ENCODE results near the gene PARD3.
"Not testable (repeated sequence)": the region's sequence is repeated elsewhere in the genome, so short reads cannot be mapped to it uniquely, and the experiment has no call there.

PARD3 gene

DNA sequence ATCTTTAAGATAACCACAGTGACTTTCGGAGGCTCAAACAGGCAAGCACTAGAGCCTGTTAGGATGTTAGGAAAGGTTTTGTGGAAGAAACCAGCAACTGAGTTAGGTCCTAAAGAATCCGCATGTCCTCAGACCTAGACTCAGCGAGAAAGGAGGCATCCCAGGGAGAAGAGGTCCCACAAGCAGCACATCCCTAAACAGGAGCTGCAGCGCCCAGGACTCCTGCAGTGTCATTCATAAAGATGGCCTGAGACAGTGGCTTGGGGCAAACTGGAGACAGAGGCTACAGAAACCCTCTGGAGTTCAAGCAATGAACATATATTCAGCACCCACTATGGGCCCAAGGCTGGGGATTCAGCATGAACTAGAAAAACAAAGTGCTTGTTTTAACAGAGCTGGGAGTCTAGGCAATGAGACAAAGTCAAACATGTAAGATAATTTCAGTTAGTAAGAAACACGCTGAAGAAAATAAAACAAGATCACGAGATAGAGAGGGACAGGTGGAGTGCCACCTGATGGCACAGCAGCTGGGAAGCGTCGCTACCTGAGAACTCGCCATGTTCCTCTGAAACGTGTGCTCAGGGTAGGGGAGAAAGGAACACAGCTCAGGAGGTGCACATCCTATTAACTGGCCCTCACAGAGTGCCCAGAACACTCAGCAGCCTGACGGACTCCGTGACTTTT lies 48.1 kb downstream of the PARD3 start:
- DNase-seq (ENCODE audit: low read depth, low spot score) = no peak

DNA sequence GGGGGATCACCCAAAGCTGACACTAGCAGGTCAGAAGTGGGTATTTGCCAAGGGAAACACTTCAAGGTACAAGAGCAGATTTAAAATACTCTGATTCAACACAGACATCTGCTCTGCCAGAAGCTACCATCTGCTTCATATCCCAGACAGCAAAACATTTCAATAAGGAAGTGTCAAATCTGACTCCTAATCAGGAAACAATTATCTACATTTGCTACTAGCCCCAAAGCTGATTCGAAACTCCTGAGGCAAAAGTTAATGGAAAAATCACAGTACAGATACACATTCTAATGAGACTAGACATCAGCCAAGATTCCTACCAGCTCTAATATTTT lies 48.9 kb downstream of the PARD3 start:
- no peak for DNase-seq (ENCODE audit: low read depth, low spot score)

DNA sequence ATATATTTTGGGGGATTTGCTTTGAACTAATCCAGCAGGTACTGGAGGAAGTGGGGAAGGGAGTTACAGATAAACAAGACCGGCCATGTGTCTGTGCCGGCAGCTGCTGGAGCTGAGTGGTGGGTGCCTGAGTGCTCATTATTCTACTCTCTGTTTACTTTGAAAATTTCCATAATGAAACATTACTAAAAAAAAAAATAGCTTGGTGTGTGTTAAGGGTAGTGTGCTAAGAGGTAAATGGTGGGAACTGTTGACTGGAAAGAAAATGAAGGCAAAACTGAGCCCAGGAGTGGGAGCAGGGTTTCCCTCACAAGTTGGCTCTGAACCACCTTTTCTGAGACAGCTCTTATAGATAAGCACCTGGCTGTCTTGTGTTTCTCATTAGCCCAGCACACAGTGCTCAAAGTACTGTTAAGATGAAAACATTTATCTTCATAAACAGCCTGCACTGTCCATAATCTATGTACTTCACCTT lies 50.6 kb downstream of the PARD3 start:
- DNase-seq (ENCODE audit: low read depth, low spot score) = no peak

DNA sequence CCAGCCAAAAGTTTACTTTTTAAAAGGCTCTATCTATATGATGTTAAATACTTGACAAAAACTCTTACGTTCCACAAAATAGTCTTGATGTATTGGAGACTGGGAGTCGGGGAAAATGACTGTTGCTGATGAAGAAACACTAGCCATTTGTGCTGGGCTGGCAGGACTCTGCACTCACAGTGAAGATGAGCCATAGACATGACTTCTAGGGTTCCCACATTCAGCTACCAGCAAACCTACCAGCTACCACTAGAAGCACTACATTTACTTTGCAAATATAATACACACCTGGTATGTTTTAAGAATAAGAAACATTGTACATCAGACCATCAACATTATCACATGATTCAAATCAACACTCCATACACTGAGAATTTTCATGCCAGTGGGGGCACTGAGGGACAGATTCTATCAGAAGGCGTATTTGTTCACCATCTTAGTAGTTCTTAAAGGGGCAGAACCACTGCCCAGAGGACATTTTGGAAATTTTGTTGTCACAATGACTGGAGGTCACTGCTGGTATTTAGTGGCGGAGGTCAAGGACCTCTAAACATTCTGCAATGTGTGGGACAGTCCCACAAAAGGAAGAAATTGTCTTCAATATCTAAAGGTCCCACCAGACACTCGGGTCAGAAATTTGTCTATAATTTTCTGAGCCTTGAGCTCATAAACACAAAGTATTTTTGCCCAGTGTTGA lies 52.3 kb downstream of the PARD3 start:
- no peak for DNase-seq (ENCODE audit: low read depth, low spot score)

DNA sequence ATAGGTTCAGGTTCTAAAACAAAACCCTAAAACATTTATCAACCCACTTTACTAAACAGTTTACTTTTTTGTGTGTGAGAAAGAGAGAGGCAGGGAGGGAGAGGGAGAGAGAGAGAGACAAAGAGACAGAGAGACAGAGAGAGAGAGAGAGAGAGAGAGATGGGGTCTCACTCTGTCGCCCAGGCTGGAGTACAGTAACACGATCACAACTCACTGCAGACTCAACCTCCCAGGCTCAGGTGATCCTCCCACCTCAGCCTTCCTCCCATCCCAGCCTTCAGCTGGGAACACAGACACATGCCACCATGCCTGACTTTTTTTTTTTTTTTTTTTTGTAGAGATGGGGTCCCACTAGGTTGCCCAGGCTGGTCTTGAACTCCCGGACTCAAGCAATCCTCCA lies 52.9 kb downstream of the PARD3 start:
- no peak for DNase-seq (ENCODE audit: low read depth, low spot score)

DNA sequence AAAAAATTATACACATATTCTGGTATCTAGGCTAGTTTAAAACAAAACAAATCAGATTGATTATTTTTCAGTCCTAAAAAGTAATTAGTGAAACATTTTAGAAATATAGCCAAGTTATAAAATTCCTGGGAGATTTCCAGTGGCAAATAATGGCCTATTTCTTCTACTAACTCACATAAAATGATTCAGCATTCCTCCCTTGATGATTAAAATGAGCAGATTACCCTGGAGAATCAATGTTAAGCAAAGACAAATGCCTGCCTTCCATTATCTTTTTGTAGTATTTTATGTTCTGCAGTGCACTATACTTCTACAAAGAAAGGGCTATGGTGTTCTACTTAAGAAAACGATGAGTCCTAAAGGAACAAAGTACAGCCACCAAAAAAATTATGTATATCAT lies 53.6 kb downstream of the PARD3 start:
- no peak for DNase-seq (ENCODE audit: low read depth, low spot score)

DNA sequence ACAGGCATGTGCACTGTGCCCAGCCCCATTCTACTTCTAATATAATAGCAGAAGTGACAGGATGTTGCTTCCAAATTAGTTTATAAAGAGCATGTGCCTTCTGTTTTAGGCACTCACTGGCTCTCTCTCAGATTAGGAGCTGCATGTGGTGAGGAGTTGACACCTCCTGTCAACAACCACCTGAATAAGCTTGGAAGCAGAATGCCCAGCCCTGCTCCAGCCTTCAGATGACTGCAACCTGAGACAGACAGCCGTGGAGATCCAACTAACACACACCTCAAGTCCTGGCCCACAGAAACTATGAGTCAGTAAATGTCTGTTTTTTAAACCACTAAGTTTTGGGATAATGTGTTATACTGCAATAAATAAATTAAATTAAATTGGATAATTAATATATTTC lies 54.5 kb downstream of the PARD3 start:
- DNase-seq (ENCODE audit: low read depth, low spot score) = no peak

DNA sequence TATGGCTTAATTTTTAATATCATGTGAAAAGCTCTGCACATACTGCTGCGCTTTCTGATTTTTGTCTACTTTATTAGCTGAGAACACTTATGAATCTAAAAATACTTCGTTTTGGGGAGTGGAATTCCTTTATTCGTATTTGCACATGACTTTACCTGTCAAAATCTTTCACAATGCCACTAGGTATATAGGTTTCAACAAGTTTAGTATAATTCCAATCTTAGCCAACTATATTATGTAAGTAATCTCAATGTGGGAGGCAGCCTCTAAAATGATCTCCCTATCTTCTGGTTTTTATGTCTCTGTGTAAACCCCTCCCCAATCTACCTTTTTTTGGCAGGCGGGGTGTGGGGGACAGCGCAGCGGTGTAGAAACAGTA lies 55.3 kb downstream of the PARD3 start:
- no peak for DNase-seq (ENCODE audit: low read depth, low spot score)

DNA sequence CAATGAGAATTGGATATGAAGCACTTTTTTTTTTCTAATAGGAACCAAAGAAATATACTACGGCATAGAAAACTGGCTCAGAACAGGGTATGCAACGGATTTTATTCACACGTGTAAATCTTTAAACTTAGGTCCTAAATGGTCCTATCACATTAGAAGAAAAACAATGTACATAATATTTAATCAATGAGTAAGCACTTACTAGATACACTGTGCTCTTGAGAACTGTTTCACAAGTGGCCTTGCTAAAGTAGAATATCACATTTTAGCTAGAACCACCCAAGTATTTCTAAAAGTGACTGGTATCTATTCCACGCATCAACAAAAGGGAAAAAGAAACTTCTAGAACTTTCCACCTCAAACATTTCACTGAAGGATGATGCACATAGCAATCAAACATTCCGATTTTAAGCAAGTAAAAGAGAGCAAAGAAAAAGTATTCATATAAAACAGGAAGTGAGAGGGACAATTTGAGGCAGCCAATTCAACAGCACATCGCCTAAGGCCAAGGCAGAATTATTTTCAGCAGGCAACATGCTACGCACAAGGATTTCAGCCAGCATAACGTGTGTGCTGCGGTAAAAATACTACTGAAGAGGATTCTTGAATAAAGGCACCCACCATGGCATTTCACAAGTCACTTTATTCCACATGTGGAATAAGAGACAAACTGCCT lies 55.8 kb downstream of the PARD3 start:
- no peak for DNase-seq (ENCODE audit: low read depth, low spot score)

DNA sequence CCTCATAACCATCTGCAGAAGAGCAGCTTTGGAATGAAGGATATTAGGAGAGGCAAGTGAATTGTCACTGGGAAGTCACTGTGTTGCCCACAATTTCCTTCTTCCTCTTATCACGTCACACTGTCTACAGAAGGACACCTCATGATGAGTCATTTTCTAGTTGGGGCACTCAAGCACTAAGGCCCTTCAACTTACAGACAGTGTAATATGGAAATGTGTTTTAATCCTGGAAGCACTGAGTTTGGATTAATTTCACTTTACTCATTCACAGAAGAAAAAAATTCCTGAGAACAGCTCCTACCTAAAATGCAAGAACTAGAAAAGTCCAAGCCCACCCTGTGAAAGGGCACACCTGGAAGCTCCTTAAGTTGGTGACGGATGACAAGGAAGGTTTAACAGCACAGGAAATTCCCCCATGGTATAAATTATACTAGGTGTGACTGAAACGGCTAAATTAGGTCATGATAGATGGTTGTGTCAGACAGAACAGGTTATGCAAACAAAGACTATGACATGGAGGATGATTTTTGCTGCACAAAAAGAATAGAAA lies 56.6 kb downstream of the PARD3 start:
- no peak for DNase-seq (ENCODE audit: low read depth, low spot score)

DNA sequence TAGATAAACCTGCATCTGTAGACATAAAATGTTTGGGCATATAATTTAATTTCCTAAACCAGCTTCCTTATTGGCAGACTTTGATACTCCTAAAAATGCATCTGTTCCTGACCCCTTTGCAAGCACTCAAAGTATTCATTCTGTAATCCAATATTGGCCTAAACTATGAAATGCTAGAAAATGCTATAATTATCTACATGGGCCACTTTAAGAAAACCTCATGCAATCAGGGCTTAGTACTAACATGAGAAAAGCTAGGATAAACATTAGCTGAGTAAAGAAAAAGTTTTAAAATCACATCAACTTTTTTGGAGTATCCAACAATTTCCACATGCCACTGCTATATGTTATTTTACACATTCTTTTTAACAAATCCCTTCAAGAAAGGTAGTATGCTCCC lies 57.2 kb downstream of the PARD3 start:
- DNase-seq (ENCODE audit: low read depth, low spot score) = no peak

DNA sequence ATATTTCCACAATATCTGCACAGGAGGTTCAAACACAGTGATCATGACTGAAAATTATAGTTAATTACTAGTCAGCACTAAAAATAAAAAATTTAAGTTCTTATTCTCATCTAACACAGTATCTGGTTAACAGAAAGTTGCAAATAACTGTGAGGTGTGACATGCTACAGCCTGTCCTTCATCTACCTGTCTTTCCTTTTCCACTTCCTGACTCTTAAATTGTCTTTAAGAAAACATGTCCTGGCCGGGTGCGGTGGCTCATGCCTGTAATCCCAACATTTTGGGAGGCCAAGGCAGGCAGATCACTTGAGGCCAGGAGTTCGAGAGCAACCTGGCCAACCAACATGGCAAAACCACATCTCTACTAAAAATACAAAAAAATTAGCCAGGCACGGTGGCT lies 57.9 kb downstream of the PARD3 start:
- DNase-seq (ENCODE audit: low read depth, low spot score) = not testable (repeated sequence)

DNA sequence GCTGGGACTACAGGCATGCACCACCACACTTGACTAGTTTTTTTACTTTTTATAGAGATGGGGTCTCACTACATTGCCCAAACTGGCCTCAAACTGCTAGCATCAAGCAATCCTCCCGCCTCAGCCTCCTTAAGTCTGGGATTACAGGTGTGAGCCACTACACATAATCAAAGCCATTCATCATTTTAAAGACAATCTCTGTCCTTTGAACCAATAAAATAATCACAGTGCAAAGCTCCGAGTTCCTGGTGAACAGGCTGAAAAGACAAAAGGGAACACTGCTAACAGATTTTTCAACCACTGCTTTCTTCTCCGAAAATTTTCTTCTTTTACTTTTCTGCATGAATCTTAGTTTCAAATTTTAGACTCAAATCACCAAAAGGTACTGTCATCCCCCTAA lies 58.5 kb downstream of the PARD3 start:
- no peak for DNase-seq (ENCODE audit: low read depth, low spot score)

DNA sequence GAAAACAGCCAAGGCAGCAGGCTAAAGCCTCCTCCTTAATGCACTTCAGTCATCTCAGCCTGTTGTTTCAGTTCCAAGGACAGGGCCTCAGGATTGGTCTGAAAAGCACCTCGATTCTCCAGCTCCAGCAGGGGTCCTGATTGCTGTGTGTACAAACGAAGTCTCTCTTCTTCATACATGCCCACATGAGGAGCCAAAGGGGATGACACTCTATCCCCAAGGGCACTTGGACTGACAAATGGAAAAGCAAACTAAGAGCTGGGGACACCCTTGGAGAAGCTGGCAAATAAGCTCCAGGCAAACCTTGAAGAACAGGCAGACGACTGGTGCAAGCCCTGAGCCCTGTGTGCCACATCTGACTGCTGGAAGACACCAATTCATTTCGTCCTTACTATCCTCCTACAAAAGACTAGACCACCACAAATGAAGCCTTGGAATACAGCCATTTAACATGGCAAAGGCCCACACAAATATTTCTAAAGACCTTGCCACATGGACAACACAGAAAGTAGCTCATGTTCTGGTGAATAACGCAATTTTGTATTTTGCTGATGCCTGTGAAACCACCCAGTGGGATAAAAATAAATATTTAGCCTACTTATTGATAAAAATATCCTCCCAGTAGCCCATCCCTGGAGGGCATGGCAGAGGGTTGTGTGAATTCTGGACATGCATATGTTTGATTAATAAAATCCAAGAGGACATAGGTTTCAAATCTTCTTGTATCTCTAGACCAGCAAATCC lies 61.9 kb downstream of the PARD3 start:
- DNase-seq (ENCODE audit: low read depth, low spot score) = no peak

DNA sequence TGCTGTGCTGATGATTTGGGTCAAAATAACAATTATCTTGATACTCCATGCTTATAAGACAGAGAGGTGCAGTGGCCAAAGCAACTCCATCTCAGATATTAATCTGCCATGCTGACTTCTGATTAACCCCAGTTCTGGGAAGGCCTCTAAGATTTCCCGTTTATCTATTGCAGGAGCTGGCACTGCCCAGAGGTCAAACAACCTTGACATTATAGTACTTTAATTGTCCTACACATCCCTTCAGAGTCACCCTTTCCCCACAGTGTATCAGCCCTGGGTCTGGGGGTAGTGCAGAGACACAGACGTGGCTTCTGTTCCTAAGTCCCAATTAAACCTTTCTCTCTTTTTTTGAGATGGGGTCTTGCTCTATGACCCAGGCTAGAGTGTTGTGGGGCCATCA lies 63.8 kb downstream of the PARD3 start:
- no peak for DNase-seq (ENCODE audit: low read depth, low spot score)

DNA sequence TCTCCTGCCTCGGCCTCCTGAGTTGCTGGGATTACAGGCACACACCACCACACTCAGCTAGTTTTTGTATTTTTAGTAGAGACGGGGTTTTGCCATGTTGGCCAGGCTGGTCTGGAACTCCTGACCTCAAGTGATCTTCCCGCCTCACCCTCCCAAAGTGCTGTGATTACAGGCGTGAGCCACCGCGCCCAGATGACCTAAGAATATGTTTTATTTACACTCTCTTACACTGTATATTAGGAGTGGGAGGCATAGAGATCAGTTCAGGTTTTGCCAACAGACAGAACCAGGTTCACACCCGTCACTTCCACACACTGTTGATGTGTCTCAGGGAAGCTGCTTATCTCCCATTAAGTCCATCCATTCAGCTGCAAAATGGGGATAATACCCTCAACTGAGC lies 64.3 kb downstream of the PARD3 start:
- DNase-seq (ENCODE audit: low read depth, low spot score) = not testable (repeated sequence)

DNA sequence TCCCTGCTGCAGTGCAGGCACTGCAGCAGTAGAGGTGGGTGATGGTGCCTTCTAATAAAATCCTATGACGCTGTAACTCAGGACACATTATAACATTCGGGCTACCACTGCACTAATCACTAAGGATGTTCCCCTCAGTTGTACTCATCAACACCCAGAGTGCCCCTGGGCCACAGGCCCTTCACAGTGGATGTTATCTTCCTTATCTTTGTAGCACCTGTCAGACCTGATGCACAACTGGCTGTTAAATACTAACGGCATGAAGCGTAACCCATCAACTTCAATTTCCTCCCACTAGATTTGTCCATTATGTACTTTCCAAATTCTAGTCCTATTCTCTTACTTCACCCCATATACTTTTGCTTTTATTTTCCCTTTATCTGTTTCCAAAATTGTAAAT lies 66.3 kb downstream of the PARD3 start:
- DNase-seq (ENCODE audit: low read depth, low spot score) = no peak

DNA sequence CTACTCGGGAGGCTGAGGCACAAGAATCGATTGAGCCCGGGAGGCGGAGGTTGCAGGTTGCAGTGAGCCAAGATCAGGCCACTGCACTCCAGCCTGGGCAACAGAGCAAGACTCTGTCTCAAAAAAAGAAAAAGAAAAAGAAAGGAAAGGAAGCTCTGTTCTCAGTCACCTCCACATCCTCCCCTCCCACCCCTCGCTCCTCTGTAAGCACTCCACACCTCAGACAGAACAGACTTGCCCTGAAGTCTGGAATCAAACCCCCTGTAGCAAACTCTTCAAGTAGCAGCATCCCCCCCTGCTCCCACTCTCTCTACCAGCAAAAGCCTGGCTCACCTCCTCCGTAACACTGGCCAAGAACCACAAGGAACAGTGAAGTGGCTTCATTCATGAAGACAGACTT lies 66.7 kb downstream of the PARD3 start:
- DNase-seq (ENCODE audit: low read depth, low spot score) = no peak

DNA sequence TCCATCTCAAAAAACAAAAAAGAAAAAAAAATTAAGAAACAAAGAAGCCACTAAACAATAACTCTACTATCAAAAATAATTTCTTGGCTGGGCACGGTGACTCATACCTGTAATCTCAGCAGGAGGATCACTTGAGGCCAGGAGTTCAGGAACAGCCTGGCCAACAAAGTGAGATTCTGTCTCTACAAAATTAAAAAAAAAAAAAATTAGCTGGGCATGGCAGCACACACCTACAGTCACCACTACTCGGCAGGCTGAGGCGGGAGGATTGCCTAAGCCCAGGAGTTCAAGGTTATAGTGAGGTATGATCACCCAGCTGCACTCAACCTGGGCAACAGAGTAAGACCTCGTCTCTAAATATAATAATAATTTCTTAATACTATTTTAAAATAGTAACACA lies 69.0 kb downstream of the PARD3 start:
- no peak for DNase-seq (ENCODE audit: low read depth, low spot score)

DNA sequence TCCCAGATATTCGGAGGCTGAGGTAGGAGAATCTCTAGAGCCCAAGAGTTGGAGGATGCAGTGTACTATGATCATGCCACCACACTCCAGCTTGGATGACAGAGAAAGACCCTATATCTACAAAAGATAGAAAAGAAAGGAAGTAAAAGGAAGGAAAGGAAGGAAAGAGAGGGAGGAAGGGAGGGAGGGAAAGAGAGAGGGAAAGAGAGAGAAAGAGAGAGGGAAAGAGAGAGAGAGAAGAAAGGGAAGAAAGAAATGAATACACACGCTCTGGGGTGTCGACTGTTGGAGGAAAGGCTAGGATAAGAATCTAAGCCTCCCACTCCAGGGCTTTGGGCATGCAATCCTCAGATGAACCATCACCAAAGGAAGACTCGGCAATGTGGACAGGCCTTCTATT lies 69.9 kb downstream of the PARD3 start:
- no peak for DNase-seq (ENCODE audit: low read depth, low spot score)

DNA sequence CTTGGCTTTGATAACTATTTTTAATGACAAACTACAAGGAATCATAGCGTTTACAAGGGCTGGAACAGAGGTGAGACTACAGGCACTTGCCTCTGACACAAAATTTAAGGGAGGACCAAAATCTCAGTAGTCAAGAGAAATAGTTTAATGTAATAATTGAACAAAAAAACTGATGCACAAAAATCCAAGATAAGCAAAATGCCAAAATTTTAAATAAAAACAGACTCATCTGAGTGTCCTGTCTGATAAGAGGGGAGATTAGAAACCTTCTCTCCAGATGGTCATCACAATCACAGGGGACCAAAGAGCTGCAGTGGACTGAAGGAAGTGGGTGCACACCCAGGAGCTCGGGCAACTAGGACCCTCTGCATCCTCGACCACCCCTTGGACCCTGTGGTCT lies 70.5 kb downstream of the PARD3 start:
- DNase-seq (ENCODE audit: low read depth, low spot score) = no peak

DNA sequence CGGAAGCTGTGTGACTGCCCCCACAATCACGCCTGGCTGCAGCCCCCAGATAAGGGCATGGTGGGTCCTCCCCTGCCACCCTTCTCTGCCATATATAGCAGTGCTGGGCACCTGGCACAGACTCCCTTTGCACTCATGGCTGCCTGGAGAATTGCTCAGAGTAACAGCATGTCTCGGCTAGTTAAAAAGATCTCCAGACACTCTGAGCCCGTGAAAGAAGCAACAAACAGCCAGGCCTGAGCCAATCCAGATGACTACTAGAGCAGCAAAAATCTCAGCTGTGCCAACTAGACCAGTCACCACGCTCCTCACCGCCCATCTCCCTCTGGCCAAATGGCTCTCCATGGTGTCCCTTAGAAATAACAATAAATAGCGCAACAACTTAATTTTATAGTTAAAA lies 71.3 kb downstream of the PARD3 start:
- DNase-seq (ENCODE audit: low read depth, low spot score) = no peak

Data from activated naive CD8-positive, alpha-beta T cell treated with anti-CD3 and anti-CD28 coated beads, Interleukin-2, amount 50 U/mL, for 16 hours (primary cell).